Measurements from ENCODE around the gene SORL1.
"Not testable (repeated sequence)": the region's sequence is repeated elsewhere in the genome, so short reads cannot be mapped to it uniquely, and the experiment has no call there.

SORL1 gene

DNA sequence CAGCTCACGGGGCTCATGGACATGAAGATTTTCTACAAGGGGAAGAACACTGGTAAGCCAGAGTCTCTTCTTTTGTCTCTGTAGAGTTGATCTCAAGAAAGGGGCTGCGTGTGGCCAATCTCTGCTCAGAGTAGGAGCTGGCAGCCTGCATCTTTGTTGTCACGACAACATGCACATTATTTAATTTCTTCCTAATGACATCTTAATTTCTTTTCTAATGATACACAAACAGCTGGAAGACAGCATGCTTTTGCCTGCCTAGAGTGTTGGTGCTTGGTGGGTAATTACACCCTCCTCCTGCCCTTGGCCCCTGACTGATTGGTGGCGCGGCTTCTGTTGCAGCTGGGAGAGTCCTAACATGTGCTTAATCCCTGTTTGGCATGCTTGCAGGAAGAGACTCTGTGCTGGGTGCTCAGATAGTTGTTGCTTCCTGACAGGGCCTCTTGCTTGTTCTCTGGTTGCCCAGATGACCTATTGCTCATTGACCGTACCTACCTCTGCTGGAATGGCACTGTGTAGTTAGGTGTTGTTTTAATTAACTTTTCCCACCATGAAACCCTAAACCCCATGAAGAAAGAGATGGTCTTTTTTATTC lies 107.6 kb downstream of the SORL1 start:
- peaks cover 56% of the 10 kb centered on the region for H3K4me1 Mint-ChIP-seq
- no peak overlapping the region for H3K27ac Mint-ChIP-seq
- H3K36me3 Mint-ChIP-seq: peaks cover 52% of the 10 kb centered on the region
- H3K9me3 Mint-ChIP-seq: no peaks in the 10 kb centered on the region
- ATAC-seq: no peak
- no peak for DNase-seq (ENCODE audit: low spot score in 2 of 2)
- no peak overlapping the region for H3K4me3 Mint-ChIP-seq

DNA sequence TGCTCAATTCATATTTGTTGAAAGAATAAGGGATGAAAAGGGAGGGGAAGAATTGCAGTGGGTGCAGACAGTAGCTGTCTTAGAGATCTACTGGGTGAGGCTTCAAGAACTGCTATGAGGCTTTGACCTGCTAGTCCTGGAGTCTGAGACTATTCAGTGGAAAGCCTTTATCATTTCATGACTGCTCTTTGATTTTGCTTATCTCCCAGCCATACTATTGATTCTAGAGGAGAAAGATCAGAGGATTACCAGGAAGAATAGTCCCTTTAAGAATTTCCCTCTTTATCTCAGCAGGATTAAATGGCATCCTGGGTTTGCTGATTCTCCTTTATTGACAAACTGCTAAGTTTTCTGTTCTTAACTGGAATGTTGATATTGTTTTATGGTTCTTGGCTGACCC lies 108.1 kb downstream of the SORL1 start:
- no peak overlapping the region for H3K27ac Mint-ChIP-seq
- H3K9me3 Mint-ChIP-seq: no peaks in the 10 kb centered on the region
- peaks cover 56% of the 10 kb centered on the region for H3K4me1 Mint-ChIP-seq
- H3K4me3 Mint-ChIP-seq: no peak overlapping the region
- DNase-seq (ENCODE audit: low spot score in 2 of 2) (no peak), ATAC-seq (no peak)
- peaks cover 52% of the 10 kb centered on the region for H3K36me3 Mint-ChIP-seq

DNA sequence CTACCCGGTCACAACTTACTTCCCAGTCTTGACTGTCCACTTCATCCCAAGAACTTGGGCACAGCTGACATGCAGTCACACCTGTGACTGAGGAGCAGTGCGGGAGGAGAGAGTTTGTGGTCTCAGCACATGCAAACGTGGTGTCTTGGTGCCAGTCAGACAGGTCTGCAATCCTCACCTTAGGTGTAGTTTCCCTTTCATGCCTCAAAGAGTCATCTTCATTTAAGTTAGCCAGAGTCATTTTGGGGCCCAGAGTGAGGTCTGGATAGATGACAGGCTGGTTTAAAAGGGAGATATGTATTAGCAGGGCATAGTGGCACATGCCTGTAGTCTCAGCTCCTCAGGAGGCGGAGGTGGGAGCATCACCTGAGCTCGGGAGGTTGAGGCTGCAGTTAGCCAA lies 109.1 kb downstream of the SORL1 start:
- H3K27ac Mint-ChIP-seq: peak overlapping the region; percentile 50
- no peaks in the 10 kb centered on the region for H3K9me3 Mint-ChIP-seq
- DNase-seq (ENCODE audit: low spot score in 2 of 2) (no peak), ATAC-seq (peak; percentile 56)
- peaks cover 51% of the 10 kb centered on the region for H3K4me1 Mint-ChIP-seq
- peaks cover 52% of the 10 kb centered on the region for H3K36me3 Mint-ChIP-seq
- no peak overlapping the region for H3K4me3 Mint-ChIP-seq

DNA sequence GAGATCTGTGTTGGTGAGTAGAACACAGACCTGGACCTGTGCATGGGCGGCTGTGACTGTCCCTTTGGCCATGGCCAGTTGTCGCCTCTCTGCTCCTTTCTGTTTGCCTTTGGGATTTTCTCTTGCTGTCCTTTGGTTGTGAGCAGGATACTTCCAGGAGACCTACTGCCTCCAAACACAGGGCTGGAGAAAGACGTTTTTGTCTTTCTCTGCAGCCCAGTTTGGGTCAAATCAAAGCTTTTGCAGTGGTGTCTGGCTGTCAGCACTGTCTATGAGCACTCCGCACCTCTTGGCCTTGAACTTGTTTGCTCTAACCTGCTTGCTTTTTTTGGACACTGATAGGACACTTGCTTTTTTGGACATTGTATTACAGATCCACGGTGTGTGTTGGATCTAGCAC lies 109.6 kb downstream of the SORL1 start:
- ATAC-seq: no peak
- Mint-ChIP-seq H3K9me3 (no peaks in the 10 kb centered on the region), H3K4me3 (no peak overlapping the region), H3K36me3 (peaks cover 56% of the 10 kb centered on the region), H3K27ac (peak overlapping the region; percentile 50), H3K4me1 (peaks cover 49% of the 10 kb centered on the region)
- DNase-seq (ENCODE audit: low spot score in 2 of 2): no peak

DNA sequence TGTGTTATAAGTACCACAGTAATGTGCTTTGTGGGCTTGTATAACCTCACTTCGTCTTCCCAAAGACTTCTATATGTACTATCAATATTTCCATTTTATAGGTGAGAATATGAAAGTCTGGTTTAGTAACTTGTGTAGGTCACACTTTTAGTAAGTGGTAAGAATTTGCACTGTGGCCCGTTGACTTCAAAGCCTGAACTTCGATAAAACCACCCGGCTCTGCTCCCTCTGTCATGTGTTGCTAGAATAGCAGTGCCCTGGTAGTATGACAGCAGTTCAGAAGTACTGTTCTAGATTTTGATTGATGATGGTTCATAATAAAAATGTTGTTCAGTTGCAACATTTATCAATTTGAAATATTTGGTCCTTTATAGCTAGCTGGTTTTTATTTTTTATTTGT lies 110.9 kb downstream of the SORL1 start:
- Mint-ChIP-seq H3K36me3 (peaks cover 61% of the 10 kb centered on the region), H3K4me3 (no peak overlapping the region), H3K9me3 (no peaks in the 10 kb centered on the region), H3K4me1 (peaks cover 48% of the 10 kb centered on the region), H3K27ac (no peak overlapping the region)
- DNase-seq (ENCODE audit: low spot score in 2 of 2) (no peak), ATAC-seq (peak; percentile 82)

DNA sequence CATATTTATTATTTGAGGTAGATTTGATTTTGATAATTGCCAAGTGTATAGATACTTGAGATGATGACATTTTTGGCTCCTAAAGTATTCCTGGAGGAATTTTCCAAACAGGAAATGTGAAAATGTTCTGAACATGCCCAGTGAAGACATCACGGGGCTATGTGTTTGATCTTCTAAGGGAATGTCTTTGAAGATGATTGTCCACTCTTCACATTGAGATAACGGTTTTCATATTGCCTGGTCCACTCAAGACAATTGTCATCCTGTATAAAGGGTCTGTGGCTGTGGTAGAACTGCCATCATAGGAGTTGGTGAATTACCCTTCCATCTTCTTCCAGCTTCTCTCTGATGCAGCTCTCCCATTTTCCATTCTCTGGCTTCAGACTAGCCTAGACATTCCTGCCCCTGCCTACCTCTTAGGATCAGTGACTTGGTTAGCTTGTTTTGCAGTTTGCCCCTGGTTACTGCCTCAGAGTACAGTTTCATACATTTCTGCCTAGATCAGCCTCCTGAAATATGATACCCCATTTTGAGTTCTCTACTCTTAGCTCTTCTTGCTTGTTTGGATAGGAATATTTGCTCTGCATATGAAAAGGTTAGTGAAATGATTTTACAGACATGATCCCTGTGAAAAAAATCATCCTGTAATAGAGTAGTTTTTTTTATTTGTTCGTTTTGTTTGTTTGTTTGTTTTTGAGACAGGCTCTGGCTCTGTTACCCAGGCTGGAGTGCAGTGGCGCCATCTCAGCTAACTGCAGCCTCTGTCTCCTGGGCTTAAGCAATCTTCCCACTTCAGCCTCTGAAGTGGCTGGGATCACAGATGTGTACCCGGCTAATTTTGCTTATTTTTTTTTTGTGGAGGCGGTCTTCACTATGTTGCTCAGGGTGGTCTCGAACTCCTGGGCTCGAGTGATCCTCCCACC lies 112.0 kb downstream of the SORL1 start:
- Mint-ChIP-seq H3K9me3 (no peaks in the 10 kb centered on the region), H3K4me3 (no peak overlapping the region), H3K36me3 (peaks cover 53% of the 10 kb centered on the region), H3K27ac (no peak overlapping the region), H3K4me1 (peaks cover 48% of the 10 kb centered on the region)
- DNase-seq (ENCODE audit: low spot score in 2 of 2) (no peak), ATAC-seq (no peak)

DNA sequence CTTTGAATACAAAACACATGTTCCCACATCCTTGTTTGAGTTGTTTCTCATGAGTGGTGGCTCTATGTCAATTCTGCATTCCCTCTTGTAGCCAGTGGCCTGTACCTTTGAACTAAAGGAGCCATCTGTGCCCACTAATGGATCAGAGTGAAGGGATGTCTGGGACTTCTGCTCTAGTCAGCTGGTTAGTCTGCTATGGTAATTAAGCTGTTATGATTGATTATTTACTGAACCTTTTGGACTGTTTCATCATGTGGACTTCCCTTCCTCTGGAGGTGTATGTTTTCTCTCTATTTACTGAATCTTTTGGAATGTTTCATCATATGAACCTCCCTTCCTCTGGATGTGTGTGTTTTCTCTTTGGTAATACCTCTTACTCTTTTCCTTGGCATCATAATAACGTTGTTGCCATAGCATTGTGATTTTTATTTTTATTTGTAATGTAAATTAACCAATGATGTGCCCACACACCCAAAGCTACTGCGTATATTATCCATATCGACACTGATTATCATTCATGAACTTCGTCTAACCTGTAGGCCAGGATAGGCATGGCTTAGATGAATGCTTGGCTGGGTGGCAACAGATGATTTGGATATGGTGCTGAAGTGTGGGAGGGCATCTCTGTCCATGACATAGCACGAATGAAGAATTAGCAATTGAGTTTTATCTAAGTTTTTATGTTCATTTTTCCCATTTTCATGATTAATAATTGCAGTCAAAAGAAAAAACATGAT lies 113.0 kb downstream of the SORL1 start:
- Mint-ChIP-seq H3K27ac (no peak overlapping the region), H3K4me1 (peaks cover 42% of the 10 kb centered on the region), H3K36me3 (peaks cover 51% of the 10 kb centered on the region), H3K4me3 (no peak overlapping the region), H3K9me3 (no peaks in the 10 kb centered on the region)
- no peak for ATAC-seq
- DNase-seq (ENCODE audit: low spot score in 2 of 2): no peak

DNA sequence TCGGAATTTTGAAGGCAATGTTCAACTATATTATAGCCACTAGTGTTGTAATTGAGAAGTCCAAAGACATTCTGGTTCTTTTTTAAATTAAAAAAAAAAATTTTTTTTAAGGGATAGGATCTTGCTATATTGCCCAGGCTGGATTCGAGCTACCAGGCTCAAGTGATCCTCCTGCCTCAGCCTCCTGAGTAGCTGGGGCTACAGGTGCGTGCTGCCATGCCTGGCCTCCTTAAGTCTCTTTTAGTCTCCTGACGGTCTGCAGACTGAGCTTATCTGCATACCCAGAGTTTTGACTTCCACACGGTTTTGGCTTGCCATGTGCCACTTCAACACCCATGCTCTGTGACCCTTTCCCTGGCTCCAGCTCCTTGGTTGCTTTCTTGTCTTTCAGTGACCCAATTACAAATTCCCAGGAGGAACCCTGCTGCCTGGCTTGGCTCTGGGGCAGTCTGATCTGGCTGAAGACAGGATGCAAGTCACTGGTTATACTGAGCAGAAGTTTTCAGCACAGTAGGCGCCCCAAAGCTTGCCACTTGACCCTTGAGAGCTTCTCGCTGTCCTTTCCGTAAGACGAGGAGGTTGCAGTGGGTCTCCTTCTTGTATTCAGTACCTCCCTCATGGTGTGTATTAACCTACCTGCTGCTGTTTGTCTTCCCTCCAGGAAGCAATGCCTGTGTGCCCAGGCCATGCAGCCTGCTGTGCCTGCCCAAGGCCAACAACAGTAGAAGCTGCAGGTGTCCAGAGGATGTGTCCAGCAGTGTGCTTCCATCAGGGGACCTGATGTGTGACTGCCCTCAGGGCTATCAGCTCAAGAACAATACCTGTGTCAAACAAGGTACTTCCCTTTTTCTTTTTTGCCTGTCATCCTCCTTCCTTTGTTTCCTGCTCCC lies 114.4 kb downstream of the SORL1 start:
- peaks cover 36% of the 10 kb centered on the region for H3K4me1 Mint-ChIP-seq
- no peaks in the 10 kb centered on the region for H3K9me3 Mint-ChIP-seq
- H3K27ac Mint-ChIP-seq: peak overlapping the region; percentile 46
- DNase-seq (ENCODE audit: low spot score in 2 of 2) (no peak), ATAC-seq (no peak)
- peaks cover 53% of the 10 kb centered on the region for H3K36me3 Mint-ChIP-seq
- no peak overlapping the region for H3K4me3 Mint-ChIP-seq

DNA sequence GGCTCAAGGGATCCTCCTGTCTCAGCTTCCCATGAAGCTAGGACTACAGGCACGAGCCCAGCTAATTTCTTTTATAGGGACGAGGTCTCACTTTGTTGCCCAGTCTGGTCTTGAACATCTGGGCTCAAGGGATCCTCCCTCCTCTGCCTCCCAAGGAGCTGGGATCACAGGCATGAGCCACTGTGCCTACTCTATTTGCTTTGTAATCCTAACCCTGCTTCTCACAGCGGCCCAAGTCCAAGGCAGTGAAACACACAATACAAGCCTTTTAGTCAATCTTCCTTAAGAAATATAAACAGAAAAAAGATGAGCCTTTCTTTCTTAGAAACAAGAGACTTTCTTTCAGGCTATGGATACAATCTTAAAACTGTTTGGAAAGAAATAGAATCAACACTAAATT lies 115.9 kb downstream of the SORL1 start:
- peaks cover 53% of the 10 kb centered on the region for H3K36me3 Mint-ChIP-seq
- DNase-seq (ENCODE audit: low spot score in 2 of 2): no peak
- peak overlapping the region; percentile 46 for H3K27ac Mint-ChIP-seq
- H3K4me1 Mint-ChIP-seq: peaks cover 21% of the 10 kb centered on the region
- H3K9me3 Mint-ChIP-seq: no peaks in the 10 kb centered on the region
- H3K4me3 Mint-ChIP-seq: no peak overlapping the region
- no peak for ATAC-seq

DNA sequence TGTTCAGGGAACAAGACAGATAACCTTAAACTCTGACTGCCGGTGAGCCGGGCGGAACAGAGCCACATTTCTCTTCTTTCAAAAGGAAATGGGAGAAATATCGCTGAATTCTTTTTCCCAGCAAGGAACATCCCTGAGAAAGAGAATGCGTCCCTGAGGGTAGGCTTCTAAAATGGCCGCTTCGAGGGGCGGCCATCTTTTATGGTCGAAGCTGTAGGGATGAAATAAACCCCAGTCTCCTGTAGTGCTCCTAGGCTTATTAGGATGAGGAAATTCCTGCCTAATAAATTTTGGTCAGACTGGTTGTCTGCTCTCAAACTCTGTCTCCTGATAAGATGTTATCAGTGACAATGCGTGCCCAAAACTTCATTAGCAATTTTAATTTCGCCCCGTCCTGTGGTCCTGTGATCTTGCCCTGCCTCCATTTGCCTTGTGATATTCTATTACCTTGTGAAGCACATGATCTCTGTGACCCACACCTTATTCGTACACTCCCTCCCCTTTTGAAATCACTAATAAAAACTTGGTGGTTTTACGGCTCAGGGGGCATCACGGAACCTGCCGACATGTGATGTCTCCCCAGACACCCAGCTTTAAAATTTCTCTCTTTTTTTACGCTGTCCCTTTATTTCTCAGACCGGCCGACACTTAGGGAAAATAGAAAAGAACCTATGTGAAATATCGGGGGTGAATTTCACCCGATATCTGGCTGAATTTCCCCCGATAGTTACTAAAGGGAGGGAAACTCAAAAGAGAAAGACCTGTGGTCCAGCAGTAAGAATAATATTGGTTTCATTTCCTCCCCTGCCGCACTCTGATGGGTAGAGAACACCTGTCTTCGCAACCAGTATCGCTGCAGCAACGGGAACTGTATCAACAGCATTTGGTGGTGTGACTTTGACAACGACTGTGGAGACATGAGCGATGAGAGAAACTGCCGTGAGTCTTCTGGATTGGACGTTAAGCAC lies 117.5 kb downstream of the SORL1 start:
- H3K27ac Mint-ChIP-seq; DNase-seq (ENCODE audit: low spot score in 2 of 2); ATAC-seq; H3K9me3 Mint-ChIP-seq; H3K4me3 Mint-ChIP-seq: not testable (repeated sequence)
- peaks cover 11% of the 10 kb centered on the region for H3K4me1 Mint-ChIP-seq
- peaks cover 66% of the 10 kb centered on the region for H3K36me3 Mint-ChIP-seq

DNA sequence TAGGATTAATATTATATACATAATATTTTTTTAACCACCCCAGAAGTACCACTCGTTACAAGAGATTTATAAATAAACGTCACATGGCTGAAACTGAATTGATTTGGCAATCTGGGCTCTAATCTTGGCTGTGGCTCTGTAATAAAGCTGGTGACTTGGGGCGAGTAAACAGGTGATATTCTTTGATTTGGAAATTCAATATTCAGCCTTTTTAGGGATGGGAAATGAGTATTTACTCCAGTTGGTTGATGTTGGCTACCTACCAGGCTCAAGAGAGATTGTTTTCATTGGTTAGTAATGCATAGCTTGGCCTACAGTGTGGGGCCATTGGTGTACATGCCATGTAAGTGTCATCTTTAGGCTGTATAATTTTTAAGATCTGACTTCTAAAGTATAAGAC lies 118.3 kb downstream of the SORL1 start:
- DNase-seq (ENCODE audit: low spot score in 2 of 2): no peak
- Mint-ChIP-seq H3K9me3 (no peaks in the 10 kb centered on the region), H3K27ac (no peak overlapping the region), H3K36me3 (peaks cover 70% of the 10 kb centered on the region), H3K4me1 (peaks cover 15% of the 10 kb centered on the region), H3K4me3 (no peak overlapping the region)
- no peak for ATAC-seq

DNA sequence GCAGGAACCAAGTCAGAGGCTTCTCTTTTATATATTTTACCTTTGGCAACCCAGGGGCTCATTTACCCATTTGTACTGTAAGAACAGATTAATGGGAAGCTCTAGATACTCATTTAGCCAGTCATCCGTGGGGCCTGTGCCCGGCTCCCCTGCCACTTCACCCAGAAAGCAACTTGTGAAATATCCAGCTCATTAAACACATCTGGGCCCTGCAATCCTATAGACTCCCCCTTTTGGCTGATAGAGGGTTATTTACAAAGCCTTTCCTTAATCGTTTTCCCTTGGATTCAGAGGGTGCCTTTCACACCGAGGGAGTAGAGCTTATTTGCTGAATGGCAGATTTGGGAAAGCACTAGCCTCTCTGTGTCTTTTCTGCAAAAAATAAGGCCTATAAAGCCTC lies 119.4 kb downstream of the SORL1 start:
- no peak overlapping the region for H3K4me3 Mint-ChIP-seq
- H3K27ac Mint-ChIP-seq: peak overlapping the region; percentile 81
- H3K9me3 Mint-ChIP-seq: no peaks in the 10 kb centered on the region
- no peak for DNase-seq (ENCODE audit: low spot score in 2 of 2)
- peaks cover 75% of the 10 kb centered on the region for H3K36me3 Mint-ChIP-seq
- peaks cover 26% of the 10 kb centered on the region for H3K4me1 Mint-ChIP-seq
- no peak for ATAC-seq

DNA sequence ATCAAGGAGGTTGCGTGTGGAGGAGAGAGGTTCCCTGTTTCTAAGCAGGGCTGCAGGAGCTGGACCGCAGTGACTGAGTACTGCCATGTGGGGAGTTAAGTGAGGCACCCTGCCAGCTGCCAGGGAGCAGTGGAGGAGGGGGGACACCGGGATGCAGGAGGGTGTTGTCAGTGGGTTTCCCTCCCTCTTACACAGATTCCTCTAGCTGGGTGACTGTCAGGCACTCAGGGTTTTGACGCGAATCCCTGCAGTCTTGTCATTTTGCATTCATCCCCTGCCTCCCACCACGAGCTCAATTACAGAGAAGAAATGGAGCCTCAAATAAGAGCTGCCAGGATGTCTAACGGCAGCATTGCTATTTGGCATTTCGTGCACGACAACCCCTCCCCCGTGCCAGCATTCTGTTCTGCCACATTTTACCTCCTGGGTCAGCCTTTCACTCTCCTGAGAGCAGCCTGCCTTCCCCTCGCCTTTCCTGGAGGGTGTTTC lies 120.5 kb downstream of the SORL1 start:
- H3K4me1 Mint-ChIP-seq: peaks cover 25% of the 10 kb centered on the region
- H3K36me3 Mint-ChIP-seq: peaks cover 75% of the 10 kb centered on the region

DNA sequence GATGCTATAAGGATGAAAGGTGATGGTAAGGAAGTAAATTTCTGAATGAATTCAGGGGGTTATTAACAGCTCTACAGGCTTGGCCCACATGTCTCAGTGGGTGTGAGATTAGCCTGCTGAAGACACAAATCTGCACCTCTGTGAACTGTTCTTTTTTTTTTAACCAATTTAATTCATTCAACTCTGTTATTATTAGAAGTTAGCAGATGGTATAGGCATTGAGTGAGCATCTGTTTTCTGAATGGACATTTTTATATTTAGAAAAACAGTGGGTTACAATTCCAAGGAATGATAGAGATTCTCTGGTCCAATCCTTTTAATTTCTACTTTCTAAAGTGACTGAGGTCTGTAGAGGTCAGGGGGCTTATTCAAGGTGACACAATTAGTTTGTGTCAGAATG lies 122.7 kb downstream of the SORL1 start:
- Mint-ChIP-seq H3K9me3 (peaks cover under 1% of the 10 kb centered on the region), H3K27ac (peak overlapping the region; percentile 45), H3K36me3 (peaks cover 78% of the 10 kb centered on the region), H3K4me3 (no peak overlapping the region), H3K4me1 (peaks cover 25% of the 10 kb centered on the region)
- no peak for ATAC-seq
- no peak for DNase-seq (ENCODE audit: low spot score in 2 of 2)

More for the DNA sequence above, 120.5 kb downstream of the SORL1 start:
- Mint-ChIP-seq H3K4me3 (no peak overlapping the region), H3K27ac (peak overlapping the region; percentile 74), H3K9me3 (no peaks in the 10 kb centered on the region)
- ATAC-seq (no peak), DNase-seq (ENCODE audit: low spot score in 2 of 2) (no peak)

All from stimulated activated effector memory CD8-positive, alpha-beta T cell treated with anti-CD3 and anti-CD28 coated beads, Interleukin-12 subunit alpha, Interleukin-12 subunit beta, amount 100 ng/mL, for 72 hours (primary cell).